ENCODE measurements around the gene FRY. TPM values are rescaled to one million over a fixed set of nuclear protein-coding genes. Genes with fewer than 3 reads are reported as not detected.

FRY gene
- total RNA-seq, 1 donor from 2014 or later: 153 TPM

GRCh38 chr13:32011971-32012370 is 19.6 kb upstream of the FRY start:
- ATAC-seq (no peak), DNase-seq (no peak)
- intact Hi-C loops (cut with micrococcal nuclease): no loop called here

- ATAC-seq (no peak), DNase-seq (no peak)
- intact Hi-C loops (cut with micrococcal nuclease): no loop called here
These were observed 18.4 kb upstream of the FRY start for GRCh38 chr13:32013181-32013580.

- intact Hi-C loops (cut with micrococcal nuclease): no loop called here
- no peak for ATAC-seq
- DNase-seq: no peak
These were observed 15.5 kb upstream of the FRY start for GRCh38 chr13:32016119-32016518.

- intact Hi-C loops (cut with micrococcal nuclease): no loop called here
- ATAC-seq: no peak
- DNase-seq: no peak
These were observed 14.9 kb upstream of the FRY start for GRCh38 chr13:32016631-32017030.

GRCh38 chr13:32017474-32017873 is 14.1 kb upstream of the FRY start:
- no peak for DNase-seq
- ATAC-seq: no peak
- intact Hi-C loops (cut with micrococcal nuclease): no loop called here

GRCh38 chr13:32019612-32020233 is 11.9 kb upstream of the FRY start:
- DNase-seq (no peak), ATAC-seq (peak; percentile 57)

GRCh38 chr13:32021785-32022184 is 9.8 kb upstream of the FRY start:
- intact Hi-C loops (cut with micrococcal nuclease): loop anchor here (10.0 kb wide), 1 partner anchor 283 kb away; no protein-coding TSS in a partner anchor
- DNase-seq (no peak), ATAC-seq (peak; percentile 61)

More at GRCh38 chr13:32019612-32020233, 11.9 kb upstream of the FRY start:
- intact Hi-C loops (cut with micrococcal nuclease): loop anchor here (10.0 kb wide), 1 partner anchor 285 kb away; no protein-coding TSS in a partner anchor

GRCh38 chr13:32022311-32022710 is 9.3 kb upstream of the FRY start:
- intact Hi-C loops (cut with micrococcal nuclease): loop anchor here (10.0 kb wide), 1 partner anchor 282 kb away; no protein-coding TSS in a partner anchor
- ATAC-seq (peak; percentile 87), DNase-seq (no peak)

GRCh38 chr13:32023096-32023495 is 8.5 kb upstream of the FRY start:
- no peak for DNase-seq
- ATAC-seq: no peak
- intact Hi-C loops (cut with micrococcal nuclease): loop anchor here (10.0 kb wide), 1 partner anchor 282 kb away; no protein-coding TSS in a partner anchor

GRCh38 chr13:32023698-32024097 is 7.9 kb upstream of the FRY start:
- no peak for ATAC-seq
- no peak for DNase-seq
- intact Hi-C loops (cut with micrococcal nuclease): loop anchor here (10.0 kb wide), 1 partner anchor 281 kb away; no protein-coding TSS in a partner anchor

GRCh38 chr13:32024750-32025149 is 6.8 kb upstream of the FRY start:
- intact Hi-C loops (cut with micrococcal nuclease): loop anchor here (10.0 kb wide), 1 partner anchor 280 kb away; no protein-coding TSS in a partner anchor
- no peak for ATAC-seq
- no peak for DNase-seq

- DNase-seq (no peak), ATAC-seq (no peak)
- intact Hi-C loops (cut with micrococcal nuclease): loop anchor here (10.0 kb wide), 1 partner anchor 279 kb away; no protein-coding TSS in a partner anchor
These were observed 5.8 kb upstream of the FRY start for GRCh38 chr13:32025730-32026129.

GRCh38 chr13:32026623-32027022 is 5.0 kb upstream of the FRY start:
- intact Hi-C loops (cut with micrococcal nuclease): loop anchor here (10.0 kb wide), 1 partner anchor 278 kb away; no protein-coding TSS in a partner anchor
- DNase-seq (no peak), ATAC-seq (no peak)

GRCh38 chr13:32028711-32029110 is 2.9 kb upstream of the FRY start:
- ATAC-seq (no peak), DNase-seq (no peak)
- intact Hi-C loops (cut with micrococcal nuclease): loop anchor here (10.0 kb wide), 1 partner anchor 276 kb away; no protein-coding TSS in a partner anchor

GRCh38 chr13:32029684-32030083 is 1.9 kb upstream of the FRY start:
- intact Hi-C loops (cut with micrococcal nuclease): loop anchor here (10.0 kb wide), 1 partner anchor 275 kb away; no protein-coding TSS in a partner anchor
- DNase-seq (no peak), ATAC-seq (no peak)

- DNase-seq: no peak
- intact Hi-C loops (cut with micrococcal nuclease): no loop called here
- ATAC-seq: no peak
These were observed 319 bp downstream of the FRY start for GRCh38 chr13:32031815-32032370.

GRCh38 chr13:32032759-32033158 is 1.2 kb downstream of the FRY start:
- intact Hi-C loops (cut with micrococcal nuclease): no loop called here
- ATAC-seq (no peak), DNase-seq (no peak)

- intact Hi-C loops (cut with micrococcal nuclease): no loop called here
These were observed 2.2 kb downstream of the FRY start for GRCh38 chr13:32033744-32034143.

GRCh38 chr13:32035716-32036115 is 4.1 kb downstream of the FRY start:
- no peak for DNase-seq
- intact Hi-C loops (cut with micrococcal nuclease): no loop called here
- ATAC-seq: no peak

More at GRCh38 chr13:32033744-32034143, 2.2 kb downstream of the FRY start:
- ATAC-seq (no peak), DNase-seq (no peak)

GRCh38 chr13:32036126-32036695 is 4.6 kb downstream of the FRY start:
- no peak for DNase-seq
- intact Hi-C loops (cut with micrococcal nuclease): no loop called here
- peak; percentile 44 for ATAC-seq

All from left ventricle myocardium superior (tissue), 1 donor.